HG03469 (cell line): ENCODE data around the gene ZBTB46.

Source experiments
- ATAC-seq: cut with Tn5 transposase; IDR thresholded peaks from one replicate; pipeline ENCODE4 v1.9.1; 2021; ENCODE audit warnings: mild to moderate bottlenecking, moderate library complexity, moderate number of reproducible peaks; ENCODE audit not compliant: unreplicated experiment

ZBTB46 gene

GRCh38 chr20:63697868-63698545 lies 133.1 kb downstream of the ZBTB46 start:
- no peak for ATAC-seq

- ATAC-seq, result no peak
Observed at GRCh38 chr20:63697357-63697867, 133.7 kb downstream of the ZBTB46 start.

DNA sequence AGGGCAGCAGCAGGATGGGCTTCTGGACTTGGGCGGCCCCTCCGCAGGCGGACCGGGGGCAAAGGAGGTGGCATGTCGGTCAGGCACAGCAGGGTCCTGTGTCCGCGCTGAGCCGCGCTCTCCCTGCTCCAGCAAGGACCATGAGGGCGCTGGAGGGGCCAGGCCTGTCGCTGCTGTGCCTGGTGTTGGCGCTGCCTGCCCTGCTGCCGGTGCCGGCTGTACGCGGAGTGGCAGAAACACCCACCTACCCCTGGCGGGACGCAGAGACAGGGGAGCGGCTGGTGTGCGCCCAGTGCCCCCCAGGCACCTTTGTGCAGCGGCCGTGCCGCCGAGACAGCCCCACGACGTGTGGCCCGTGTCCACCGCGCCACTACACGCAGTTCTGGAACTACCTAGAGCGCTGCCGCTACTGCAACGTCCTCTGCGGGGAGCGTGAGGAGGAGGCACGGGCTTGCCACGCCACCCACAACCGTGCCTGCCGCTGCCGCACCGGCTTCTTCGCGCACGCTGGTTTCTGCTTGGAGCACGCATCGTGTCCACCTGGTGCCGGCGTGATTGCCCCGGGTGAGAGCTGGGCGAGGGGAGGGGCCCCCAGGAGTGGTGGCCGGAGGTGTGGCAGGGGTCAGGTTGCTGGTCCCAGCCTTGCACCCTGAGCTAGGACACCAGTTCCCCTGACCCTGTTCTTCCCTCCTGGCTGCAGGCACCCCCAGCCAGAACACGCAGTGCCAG lies 134.3 kb downstream of the ZBTB46 start, which contains the start of gene TNFRSF6B:
Gene TNFRSF6B, plus strand, starts transcription at position 25 of the 729 bp plus-strand sequence. Its CDS starts 116 bp downstream, at position 141.
- no peak for ATAC-seq

- ATAC-seq, result no peak
Observed at GRCh38 chr20:63696306-63696627, 134.8 kb downstream of the ZBTB46 start.

- ATAC-seq, result no peak
Observed at GRCh38 chr20:63695424-63696305, 135.4 kb downstream of the ZBTB46 start.

GRCh38 chr20:63694584-63695423 lies 136.3 kb downstream of the ZBTB46 start:
- no peak for ATAC-seq

DNA sequence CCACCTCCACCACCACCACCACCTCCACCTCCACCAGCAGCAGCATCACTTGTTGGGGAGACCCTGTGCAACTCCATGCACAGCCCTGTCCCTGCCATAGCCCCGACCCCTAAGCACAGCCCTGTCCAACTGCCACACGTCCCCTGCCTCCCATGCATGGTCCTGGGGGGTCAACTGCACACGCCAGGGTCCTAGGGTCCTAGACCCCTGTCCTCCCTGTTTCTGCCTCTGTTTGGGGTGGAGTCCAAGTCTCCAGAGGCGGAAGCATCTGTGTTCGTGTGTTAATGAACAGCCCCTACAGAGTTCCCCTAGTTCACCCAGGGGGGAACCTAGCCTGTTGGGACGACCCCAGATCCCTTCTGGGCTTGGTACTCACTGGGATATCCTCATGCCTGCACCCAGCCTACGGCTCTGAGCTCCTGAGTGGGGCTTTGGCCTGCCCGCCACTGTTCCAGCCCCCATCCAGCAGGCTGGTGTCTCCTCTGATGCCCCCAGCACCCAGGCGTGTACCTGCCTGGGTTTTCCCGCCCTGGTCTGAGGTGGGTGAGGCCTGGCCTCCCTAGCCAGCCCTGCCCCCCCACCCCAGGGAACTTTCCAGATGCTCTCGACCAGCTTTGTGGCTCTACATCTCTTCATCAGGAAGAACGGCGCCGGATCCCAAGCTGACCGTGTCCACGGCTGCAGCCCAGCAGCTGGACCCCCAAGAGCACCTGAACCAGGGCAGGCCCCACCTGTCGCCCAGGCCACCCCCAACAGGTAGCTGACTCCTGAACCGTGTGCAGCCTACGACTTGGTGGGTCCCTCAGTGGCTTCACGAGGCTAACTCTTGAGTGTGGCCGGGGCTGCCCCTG lies 137.1 kb downstream of the ZBTB46 start:
- ATAC-seq, result no peak
